ENCODE results near the gene AVPR1A.

The AVPR1A gene

DNA sequence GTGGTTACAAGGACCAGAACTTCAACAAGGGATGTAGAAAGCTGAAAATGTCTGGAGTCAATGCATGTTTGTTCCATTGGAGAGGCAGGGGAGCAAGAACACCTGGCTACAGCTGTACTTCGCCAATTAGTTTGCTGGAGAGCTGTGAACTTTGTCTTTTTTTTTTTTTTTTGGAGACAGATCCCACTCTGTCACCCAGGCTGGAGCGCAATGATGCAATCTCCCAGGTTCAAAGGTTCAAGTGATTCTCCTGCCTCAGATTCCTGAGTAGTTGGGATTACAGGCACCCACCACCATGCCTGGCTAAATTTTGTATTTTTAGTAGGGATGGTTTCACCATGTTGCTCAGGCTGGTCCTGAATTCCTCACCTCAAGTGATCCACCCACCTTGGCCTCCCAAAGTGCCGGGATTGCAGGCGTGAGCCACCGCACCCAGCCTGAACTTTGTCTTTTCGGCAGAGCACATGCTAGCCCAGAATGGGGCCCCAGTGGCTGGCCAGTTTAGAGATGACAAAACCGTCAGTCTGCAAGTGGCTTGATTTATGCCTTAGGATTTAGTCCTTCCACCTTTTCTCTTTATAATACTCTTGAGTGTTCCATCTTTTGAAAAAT, 55.5 kb downstream of the AVPR1A start:
- no peak for DNase-seq (ENCODE audit: low read depth in 2 of 2)

GRCh38 chr12:63093711-63094110, 57.3 kb downstream of the AVPR1A start:
- no peak for DNase-seq (ENCODE audit: low read depth in 2 of 2)

- no peak for DNase-seq (ENCODE audit: low read depth in 2 of 2)
These were observed 57.9 kb downstream of the AVPR1A start for GRCh38 chr12:63093084-63093483.
